GM10266 (cell line): ENCODE data around the gene FAM20C.
"Not testable (repeated sequence)": the region's sequence is repeated elsewhere in the genome, so short reads cannot be mapped to it uniquely, and the experiment has no call there.

Experiments used
- DNase-seq: peaks from one replicate; pipeline ENCODE4 v3.0.0; 2012; ENCODE audit errors: extremely low spot score
- TF ChIP-seq, protein P1 (sequence below): IDR thresholded peaks from 2 replicates; pipeline ENCODE4 v1.5.1; 2012; ENCODE audit warnings: mild to moderate bottlenecking, low read depth; ENCODE audit not compliant: control insufficient read depth, insufficient read depth; ENCODE audit errors: missing control alignments

Gene FAM20C

GRCh38 chr7:200290-200689 is 7.9 kb downstream of the FAM20C start:
- TF ChIP-seq, protein P1, sequence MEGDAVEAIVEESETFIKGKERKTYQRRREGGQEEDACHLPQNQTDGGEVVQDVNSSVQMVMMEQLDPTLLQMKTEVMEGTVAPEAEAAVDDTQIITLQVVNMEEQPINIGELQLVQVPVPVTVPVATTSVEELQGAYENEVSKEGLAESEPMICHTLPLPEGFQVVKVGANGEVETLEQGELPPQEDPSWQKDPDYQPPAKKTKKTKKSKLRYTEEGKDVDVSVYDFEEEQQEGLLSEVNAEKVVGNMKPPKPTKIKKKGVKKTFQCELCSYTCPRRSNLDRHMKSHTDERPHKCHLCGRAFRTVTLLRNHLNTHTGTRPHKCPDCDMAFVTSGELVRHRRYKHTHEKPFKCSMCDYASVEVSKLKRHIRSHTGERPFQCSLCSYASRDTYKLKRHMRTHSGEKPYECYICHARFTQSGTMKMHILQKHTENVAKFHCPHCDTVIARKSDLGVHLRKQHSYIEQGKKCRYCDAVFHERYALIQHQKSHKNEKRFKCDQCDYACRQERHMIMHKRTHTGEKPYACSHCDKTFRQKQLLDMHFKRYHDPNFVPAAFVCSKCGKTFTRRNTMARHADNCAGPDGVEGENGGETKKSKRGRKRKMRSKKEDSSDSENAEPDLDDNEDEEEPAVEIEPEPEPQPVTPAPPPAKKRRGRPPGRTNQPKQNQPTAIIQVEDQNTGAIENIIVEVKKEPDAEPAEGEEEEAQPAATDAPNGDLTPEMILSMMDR = no peak
- no peak for DNase-seq

- TF ChIP-seq, protein P1 = no peak
- DNase-seq = no peak
These were observed 8.3 kb downstream of the FAM20C start for GRCh38 chr7:200704-201103.

- TF ChIP-seq, protein P1 = no peak
- DNase-seq = no peak
These were observed 12.0 kb downstream of the FAM20C start for GRCh38 chr7:204326-204725.

DNA sequence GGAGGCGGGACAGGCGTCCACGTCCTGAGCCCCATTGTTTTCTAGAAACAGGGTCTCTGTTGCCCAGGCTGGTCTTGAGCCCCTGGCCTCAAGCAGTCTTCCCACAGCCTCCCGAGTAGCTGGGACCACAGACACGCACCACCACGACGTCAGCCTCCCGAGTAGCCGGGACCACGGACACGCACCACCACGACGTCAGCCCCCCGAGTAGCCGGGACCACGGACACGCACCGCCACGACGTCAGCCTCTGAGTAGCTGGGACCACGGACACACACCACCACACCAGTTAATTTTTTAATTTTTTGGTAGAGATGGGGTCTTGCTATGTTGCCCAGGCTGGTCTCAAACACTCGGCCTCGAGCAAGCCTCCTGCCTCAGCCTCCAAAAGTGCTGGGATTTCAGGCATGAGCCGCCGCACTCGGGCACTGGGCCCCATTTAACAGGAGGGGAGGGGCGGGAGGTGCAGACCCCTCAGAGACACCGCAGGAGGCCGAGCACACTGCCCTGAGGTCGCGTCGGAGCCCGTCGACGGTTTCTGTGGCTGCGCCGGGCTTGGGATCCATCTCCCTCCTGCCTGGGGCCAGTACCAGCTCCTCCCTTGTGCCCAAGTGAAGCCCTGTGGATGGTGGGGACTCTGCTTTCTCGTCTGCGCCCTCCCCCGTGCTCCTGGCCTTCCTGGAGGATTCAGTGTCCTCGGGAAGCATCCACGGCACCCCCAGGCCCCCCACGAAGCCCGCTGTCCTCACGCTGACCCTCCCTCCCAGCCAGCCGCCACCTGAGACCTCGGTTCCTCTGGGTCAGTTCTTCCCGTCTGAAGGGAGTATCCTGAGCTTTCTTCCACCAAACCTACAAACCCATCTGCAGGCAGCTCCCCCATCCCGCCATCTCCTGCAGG is 13.0 kb downstream of the FAM20C start:
- no peak for DNase-seq
- TF ChIP-seq, protein P1 = no peak

GRCh38 chr7:206351-206750 is 14.0 kb downstream of the FAM20C start:
- DNase-seq = not testable (repeated sequence)

DNA sequence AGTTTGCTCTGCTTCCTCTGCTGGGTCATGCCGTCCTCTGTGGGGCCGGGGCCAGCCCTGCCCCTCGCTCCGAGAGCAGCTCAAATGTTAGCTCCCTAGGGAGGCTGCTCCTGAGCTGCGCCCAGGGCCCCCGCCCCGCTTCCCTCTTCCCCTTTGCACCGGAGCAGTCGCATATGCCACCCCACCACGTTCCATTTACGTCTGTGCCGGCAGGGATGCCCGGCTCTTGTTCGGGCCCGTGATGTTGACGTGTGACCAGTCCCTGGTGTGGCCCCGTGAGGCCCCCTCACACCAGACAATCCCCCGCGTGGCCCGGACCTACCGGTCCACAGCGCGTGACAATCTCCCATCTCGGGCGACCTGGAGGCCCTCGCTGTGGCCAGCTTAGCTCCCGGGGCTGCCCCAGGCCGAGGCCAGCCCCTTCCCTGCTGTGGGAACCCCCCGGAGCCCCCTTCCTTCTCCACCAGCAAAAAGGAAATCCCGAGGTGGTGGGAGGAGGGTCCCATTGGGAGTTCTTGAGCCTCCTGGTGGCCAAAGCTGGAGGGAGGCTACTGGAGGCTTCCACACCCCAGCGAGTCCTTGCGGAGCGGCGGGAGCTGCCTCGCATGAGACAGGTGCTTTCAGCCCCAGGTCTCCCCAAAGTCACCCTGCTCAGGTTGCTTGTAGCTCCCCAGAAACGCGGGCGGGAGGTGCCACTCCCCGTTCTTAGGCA is 15.2 kb downstream of the FAM20C start:
- TF ChIP-seq, protein P1 = no peak
- no peak for DNase-seq

GRCh38 chr7:208130-208673 is 15.8 kb downstream of the FAM20C start:
- TF ChIP-seq, protein P1 = no peak
- DNase-seq = no peak
